Liver (tissue), 9 donors: ENCODE data around the gene CRACDL. TPM values are rescaled to one million over a fixed set of nuclear protein-coding genes. Genes with fewer than 3 reads are reported as not detected.

Experiments used
- DNase-seq: peaks from one replicate; pipeline ENCODE4 v3.0.0-alpha.2; 2017; ENCODE audit warnings: low spot score
- H3K27ac ChIP-seq, 2 donors: one replicate each; pipeline ENCODE4 v1.7.0; 2013; ENCODE audit warnings: inconsistent platforms in 2 of 2, low read length in 2 of 2, control low read depth in 1 of 2, low read depth in 1 of 2, mild to moderate bottlenecking in 1 of 2
- H3K27me3 ChIP-seq, 4 donors: one replicate each; pipeline versions ENCODE4 v1.6.1 to v1.7.0; 2013; ENCODE audit warnings: low read length in 3 of 4, inconsistent platforms in 1 of 4, mild to moderate bottlenecking in 1 of 4, moderate library complexity in 1 of 4; ENCODE audit not compliant: control insufficient read depth in 4 of 4, insufficient read depth in 4 of 4
- H3K36me3 ChIP-seq, 4 donors: one replicate each; pipeline versions ENCODE4 v1.6.1 to v1.7.0; 2013; ENCODE audit warnings: low read length in 3 of 4, mild to moderate bottlenecking in 3 of 4, low read depth in 1 of 4, moderate library complexity in 1 of 4; ENCODE audit not compliant: control insufficient read depth in 4 of 4, insufficient read depth in 3 of 4
- H3K4me1 ChIP-seq, 4 donors: one replicate each; pipeline versions ENCODE4 v1.6.1 to v1.7.0; 2013; ENCODE audit warnings: low read length in 3 of 4, mild to moderate bottlenecking in 3 of 4, moderate library complexity in 1 of 4; ENCODE audit not compliant: control insufficient read depth in 4 of 4, insufficient read depth in 4 of 4
- H3K4me3 ChIP-seq, 3 donors: one replicate each; pipeline versions ENCODE4 v1.6.1 to v1.7.0; 2013; ENCODE audit warnings: low read length in 3 of 3, control low read depth in 1 of 3, low read depth in 1 of 3, mild to moderate bottlenecking in 1 of 3
- H3K9ac ChIP-seq, 2 donors: one replicate each; pipeline ENCODE4 v1.7.0; 2013; ENCODE audit warnings: low read length in 2 of 2, mild to moderate bottlenecking in 2 of 2, moderate library complexity in 2 of 2, control low read depth in 1 of 2, low read depth in 1 of 2
- H3K9me3 ChIP-seq, 4 donors: one replicate each; pipeline versions ENCODE4 v1.6.1 to v1.7.0; 2013; ENCODE audit warnings: low read length in 3 of 4; ENCODE audit not compliant: control insufficient read depth in 4 of 4
- ATF3 ChIP-seq: IDR thresholded peaks from 2 replicates; pipeline ENCODE4 v1.6.1; 2016; ENCODE audit warnings: antibody characterized with exemption
- EGR1 ChIP-seq, 2 donors: IDR thresholded peaks; 2 replicates each; pipeline ENCODE4 v1.6.1; 2016 to 2018; ENCODE audit warnings: antibody characterized with exemption in 2 of 2, low read depth in 2 of 2
- FOXA1 ChIP-seq: IDR thresholded peaks from 2 replicates; pipeline ENCODE4 v1.6.1; 2016; ENCODE audit warnings: antibody characterized with exemption
- FOXA2 ChIP-seq: IDR thresholded peaks from 2 replicates; pipeline ENCODE4 v1.6.1; 2016; ENCODE audit warnings: antibody characterized with exemption
- GABPA ChIP-seq, 2 donors: IDR thresholded peaks in 1 of 2; conservative IDR thresholded peaks in 1 of 2; 2 replicates each; pipeline ENCODE4 v1.6.1; 2016; ENCODE audit warnings: antibody characterized with exemption in 2 of 2, mild to moderate bottlenecking in 1 of 2, moderate library complexity in 1 of 2
- HNF4A ChIP-seq, 2 donors: conservative IDR thresholded peaks; 2 replicates each; pipeline ENCODE4 v1.6.1; 2016; ENCODE audit warnings: antibody characterized with exemption in 2 of 2, mild to moderate bottlenecking in 2 of 2
- JUND ChIP-seq, 2 donors: IDR thresholded peaks; 2 replicates each; pipeline ENCODE4 v1.6.1; 2016; ENCODE audit warnings: antibody characterized with exemption in 2 of 2
- NR2F2 ChIP-seq: IDR thresholded peaks from 2 replicates; pipeline ENCODE4 v1.6.1; 2016; ENCODE audit warnings: antibody characterized with exemption
- RAD21 ChIP-seq, 2 donors: IDR thresholded peaks; 2 replicates each; pipeline ENCODE4 v1.6.1; 2016; ENCODE audit warnings: antibody characterized with exemption in 2 of 2, mild to moderate bottlenecking in 2 of 2
- REST ChIP-seq: IDR thresholded peaks from 2 replicates; pipeline ENCODE4 v1.6.1; 2016; ENCODE audit warnings: antibody characterized with exemption, mild to moderate bottlenecking
- RXRA ChIP-seq, 2 donors: IDR thresholded peaks; 2 replicates each; pipeline ENCODE4 v1.6.1; 2017 to 2018; ENCODE audit warnings: antibody characterized with exemption in 2 of 2, mild to moderate bottlenecking in 1 of 2
- SP1 ChIP-seq: IDR thresholded peaks from 2 replicates; pipeline ENCODE4 v1.6.1; 2018; ENCODE audit warnings: antibody characterized with exemption, mild to moderate bottlenecking
- TAF1 ChIP-seq: conservative IDR thresholded peaks from 2 replicates; pipeline ENCODE4 v1.6.1; 2016; ENCODE audit warnings: antibody characterized with exemption, mild to moderate bottlenecking
- YY1 ChIP-seq: IDR thresholded peaks from 2 replicates; pipeline ENCODE4 v1.6.1; 2016; ENCODE audit warnings: antibody characterized with exemption, mild to moderate bottlenecking
- WGBS: extraction: QIAGEN DNeasy Blood & Tissue Kit; methylation state at CpG from one replicate; pipeline ENCODE4 v1.1.7; 2013; 5-methylcytosine and 5-hydroxymethylcytosine counted together
- polyA plus RNA-seq, 2 donors: library from polyadenylated mRNA; stranded (reverse) in 1 of 2; unstranded in 1 of 2; fragments of 200-250 nt in 1 of 2; fragments of >200 nt in 1 of 2; fragmentation: Nextera tagmentation in 1 of 2; extraction: Ambion mirVana in 1 of 2; gene quantifications; one replicate each; pipeline versions ENCODE4 v1.2.1 to v1.2.3, GENCODE V29; 2013 to 2015
- total RNA-seq, 2 donors: library from RNA; depleted of rRNA; stranded (reverse); fragments of >200 nt; gene quantifications; one replicate each; pipeline ENCODE4 v1.2.3, GENCODE V29; 2014
- TF ChIP-seq, protein P1 (sequence below): fragments of 150-350 bp; IDR thresholded peaks from 2 replicates; pipeline ENCODE4 v1.5.1; 2017; ENCODE audit warnings: improper control_type of control experiment, low read depth, low read length; ENCODE audit not compliant: missing input control
- donor health status: healthy.
- donor health status: healthy.
- donor health status: healthy.
- donor health status: healthy.
- donor health status: healthy.

Gene CRACDL
- total and polyA plus RNA-seq, 4 donors = 0.13 to 0.46 (median 0.29) TPM

DNA sequence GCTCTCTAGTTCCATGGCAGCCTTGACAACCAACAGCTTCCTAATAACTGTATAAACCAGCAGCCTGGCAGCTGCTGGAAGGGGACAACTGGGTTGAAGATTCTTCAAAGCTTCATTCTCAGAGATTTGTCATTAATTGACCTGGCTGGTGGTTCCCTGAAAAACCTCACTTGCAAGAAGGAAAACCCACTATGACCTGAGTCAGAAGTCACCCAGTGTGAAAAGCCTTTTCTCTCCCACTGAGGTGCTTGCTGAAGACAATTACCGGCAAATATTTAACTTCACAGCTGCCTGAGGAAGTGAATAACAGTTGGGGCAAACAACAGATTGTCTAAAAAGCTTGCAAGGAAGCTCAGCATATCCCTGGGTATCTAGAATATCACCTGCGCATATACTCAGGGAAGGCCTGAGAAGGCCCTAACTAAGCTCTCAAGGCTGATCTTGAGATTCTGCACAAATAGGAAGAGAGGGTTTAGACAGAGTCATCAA is 49.9 kb downstream of the CRACDL start:
- WGBS = 94% methylated on average over 2 of the region's 2 CpGs
- H3K27ac ChIP-seq = no peak overlapping the region
- H3K9ac ChIP-seq = no peak overlapping the region
- H3K4me1 ChIP-seq = no peaks in the 10 kb centered on the region
- H3K27me3 ChIP-seq = no peaks in the 10 kb centered on the region
- no peak for DNase-seq
- TF ChIP-seq REST (no peak), ATF3 (no peak), FOXA1 (no peak), TAF1 (no peak), RAD21 (IDR thresholded peaks at IDR 0.05) (no peak)
- TF ChIP-seq, protein P1, sequence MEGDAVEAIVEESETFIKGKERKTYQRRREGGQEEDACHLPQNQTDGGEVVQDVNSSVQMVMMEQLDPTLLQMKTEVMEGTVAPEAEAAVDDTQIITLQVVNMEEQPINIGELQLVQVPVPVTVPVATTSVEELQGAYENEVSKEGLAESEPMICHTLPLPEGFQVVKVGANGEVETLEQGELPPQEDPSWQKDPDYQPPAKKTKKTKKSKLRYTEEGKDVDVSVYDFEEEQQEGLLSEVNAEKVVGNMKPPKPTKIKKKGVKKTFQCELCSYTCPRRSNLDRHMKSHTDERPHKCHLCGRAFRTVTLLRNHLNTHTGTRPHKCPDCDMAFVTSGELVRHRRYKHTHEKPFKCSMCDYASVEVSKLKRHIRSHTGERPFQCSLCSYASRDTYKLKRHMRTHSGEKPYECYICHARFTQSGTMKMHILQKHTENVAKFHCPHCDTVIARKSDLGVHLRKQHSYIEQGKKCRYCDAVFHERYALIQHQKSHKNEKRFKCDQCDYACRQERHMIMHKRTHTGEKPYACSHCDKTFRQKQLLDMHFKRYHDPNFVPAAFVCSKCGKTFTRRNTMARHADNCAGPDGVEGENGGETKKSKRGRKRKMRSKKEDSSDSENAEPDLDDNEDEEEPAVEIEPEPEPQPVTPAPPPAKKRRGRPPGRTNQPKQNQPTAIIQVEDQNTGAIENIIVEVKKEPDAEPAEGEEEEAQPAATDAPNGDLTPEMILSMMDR = no peak
- H3K36me3 ChIP-seq = no peaks in the 10 kb centered on the region
- no peak overlapping the region for H3K4me3 ChIP-seq
- peaks cover 3 to 18% (median 8%) of the 10 kb centered on the region in 4 donors for H3K9me3 ChIP-seq

DNA sequence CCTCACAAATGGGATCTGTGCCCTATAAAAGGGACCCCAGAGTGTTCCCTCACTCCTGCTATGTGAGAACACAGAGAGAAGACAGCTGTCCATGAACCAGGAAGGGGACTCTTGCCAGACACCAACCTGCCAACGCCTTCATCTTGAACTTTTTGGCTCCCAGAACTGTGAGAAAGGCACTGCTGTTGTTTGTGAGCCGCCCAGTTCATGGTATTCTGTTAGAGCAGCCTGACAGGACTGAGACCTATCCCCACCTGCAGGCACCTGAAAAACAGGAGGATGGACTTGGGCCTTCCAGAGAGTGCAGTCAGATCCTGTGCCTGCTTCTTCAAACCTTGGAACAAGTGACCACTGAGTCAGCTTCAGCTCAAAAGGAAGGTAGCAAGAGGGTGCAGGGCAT is 51.4 kb downstream of the CRACDL start:
- no peaks in the 10 kb centered on the region for H3K4me1 ChIP-seq
- H3K9ac ChIP-seq = no peak overlapping the region
- peaks cover 3 to 18% (median 8%) of the 10 kb centered on the region in 4 donors for H3K9me3 ChIP-seq
- H3K27ac ChIP-seq = no peak overlapping the region
- DNase-seq = no peak
- H3K36me3 ChIP-seq = no peaks in the 10 kb centered on the region
- H3K4me3 ChIP-seq = no peak overlapping the region
- no peaks in the 10 kb centered on the region for H3K27me3 ChIP-seq
- WGBS = 67% methylated on average over 2 of the region's 2 CpGs
- TF ChIP-seq RXRA (IDR thresholded peaks at IDR 0.05) (no peak), RAD21 (IDR thresholded peaks at IDR 0.05) (no peak), EGR1 (IDR thresholded peaks at IDR 0.05; ENCODE audit: low read depth in 2 of 2) (no peak), YY1 (no peak), NR2F2 (no peak), FOXA2 (no peak), GABPA (IDR thresholded peaks at IDR 0.05 in 1 of 2, conservative IDR thresholded peaks at IDR 0.05 in 1 of 2) (no peak), JUND (IDR thresholded peaks at IDR 0.05) (no peak), SP1 (no peak), HNF4A (conservative IDR thresholded peaks at IDR 0.05) (no peak), ATF3 (no peak), FOXA1 (no peak)
- TF ChIP-seq, protein P1 = no peak
